Measurements from ENCODE around the gene BRICD5. TPM values are rescaled to one million over a fixed set of nuclear protein-coding genes. Genes with fewer than 3 reads are reported as not detected.
A peak's percentile ranks its signal among the peaks of the same experiment; 100 is the strongest.

The BRICD5 gene
- total and polyA plus RNA-seq, 7 experiments from 2014 or later, result 0.22 to 44.3 (median 14.3) TPM; not detected in 1

- Histone ChIP-seq H3K36me3 (ENCODE audit: control insufficient read depth in 2 of 3, insufficient read depth in 3 of 3, low read length in 3 of 3) (peaks cover 0 to 12% (median 0%) of the 10 kb centered on the region in 3 experiments), H3K4me3 (ENCODE audit: low read length) (peak overlapping the region; percentile 65), H3K4me1 (ENCODE audit: control insufficient read depth in 2 of 2, insufficient read depth in 2 of 2, low read length in 2 of 2) (peaks cover 14 to 16% of the 10 kb centered on the region in 2 donors), H3K9me3 (ENCODE audit: control insufficient read depth in 2 of 3, low read length in 3 of 3) (no peaks in the 10 kb centered on the region), H3K27ac (ENCODE audit: low read depth, low read length) (peak overlapping the region; percentile 73), H3K27me3 (ENCODE audit: control insufficient read depth in 2 of 2, insufficient read depth in 2 of 2, low read length in 2 of 2) (no peaks in the 10 kb centered on the region)
- POLR2A ChIA-PET, result interaction anchor here (0.6 to 3.8 kb wide), 20 partner anchors 8 to 1498 kb away, joined by 3 to 50 read pairs (median 4); partner anchors contain the start of genes AMDHD2, ATP6V0C, E4F1 and ECI1
- peaks cover 11 to 21% (median 17%) of the 10 kb centered on the region in 7 donors for H3K4me1 Mint-ChIP-seq
- CTCF ChIA-PET, result interaction anchor here (1.2 kb wide), 1 partner anchor 55 kb away, joined by 4 read pairs; no protein-coding TSS in a partner anchor
- H3K9me3 Mint-ChIP-seq, result peaks cover 0 to 1% (median 0%) of the 10 kb centered on the region in 11 donors
- peak overlapping the region; percentile 65 to 88 (median 79) for H3K4me3 Mint-ChIP-seq
- H3K27me3 Mint-ChIP-seq, result no peaks in the 10 kb centered on the region
- H3K27ac Mint-ChIP-seq, result peak overlapping the region in 3 of 9 donors; percentile 68 to 79 (median 71)
- ATAC-seq, result no peak
- H3K36me3 Mint-ChIP-seq, result no peaks in the 10 kb centered on the region
- DNase-seq, result peak in 1 of 9 donors; percentile 60
- intact Hi-C loops (cut with micrococcal nuclease), result loop anchor here in 1 of 2 donors (2.0 kb wide), 2 partner anchors 55 to 249 kb away; partner anchors contain the start of genes RNPS1 and RPS2
Measured at GRCh38 chr16:2213817-2214718, 3.4 kb upstream of the BRICD5 start.

GRCh38 chr16:2212362-2213324 is 2.0 kb upstream of the BRICD5 start:
- Mint-ChIP-seq H3K36me3 (peaks cover 0 to 4% (median 2%) of the 10 kb centered on the region in 5 donors), H3K9me3 (peaks cover 0 to 1% (median 0%) of the 10 kb centered on the region in 11 donors), H3K4me1 (peaks cover 11 to 24% (median 20%) of the 10 kb centered on the region in 7 donors), H3K27ac (peak overlapping the region in 5 of 9 donors; percentile 26 to 71 (median 67)), H3K4me3 (peak overlapping the region; percentile 65 to 81 (median 76)), H3K27me3 (no peaks in the 10 kb centered on the region)
- ChIA-PET CTCF (no interaction called here), POLR2A (interaction anchor here (0.9 kb wide), 1 partner anchor 9 kb away, joined by 3 read pairs; no protein-coding TSS in a partner anchor)
- no peak overlapping the region for H3K4me3 ChIP-seq (ENCODE audit: low read length)
- ATAC-seq (no peak), DNase-seq (no peak)
- H3K36me3 ChIP-seq (ENCODE audit: control insufficient read depth in 2 of 3, insufficient read depth in 3 of 3, low read length in 3 of 3), result peaks cover 0 to 27% (median 6%) of the 10 kb centered on the region in 3 experiments
- H3K27me3 ChIP-seq (ENCODE audit: control insufficient read depth in 2 of 2, insufficient read depth in 2 of 2, low read length in 2 of 2), result no peaks in the 10 kb centered on the region
- intact Hi-C loops (cut with micrococcal nuclease), result no loop called here
- no peaks in the 10 kb centered on the region for H3K9me3 ChIP-seq (ENCODE audit: control insufficient read depth in 2 of 3, low read length in 3 of 3)
- no peak overlapping the region for H3K27ac ChIP-seq (ENCODE audit: low read depth, low read length)
- peaks cover 14 to 16% of the 10 kb centered on the region in 2 donors for H3K4me1 ChIP-seq (ENCODE audit: control insufficient read depth in 2 of 2, insufficient read depth in 2 of 2, low read length in 2 of 2)

- intact Hi-C loops (cut with micrococcal nuclease), result no loop called here
- Histone ChIP-seq H3K4me1 (ENCODE audit: control insufficient read depth in 2 of 2, insufficient read depth in 2 of 2, low read length in 2 of 2) (peaks cover 14 to 16% of the 10 kb centered on the region in 2 donors), H3K4me3 (ENCODE audit: low read length) (no peak overlapping the region), H3K27ac (ENCODE audit: low read depth, low read length) (no peak overlapping the region), H3K36me3 (ENCODE audit: control insufficient read depth in 2 of 3, insufficient read depth in 3 of 3, low read length in 3 of 3) (peaks cover 0 to 34% (median 9%) of the 10 kb centered on the region in 3 experiments), H3K9me3 (ENCODE audit: control insufficient read depth in 2 of 3, low read length in 3 of 3) (no peaks in the 10 kb centered on the region), H3K27me3 (ENCODE audit: control insufficient read depth in 2 of 2, insufficient read depth in 2 of 2, low read length in 2 of 2) (no peaks in the 10 kb centered on the region)
- Mint-ChIP-seq H3K27ac (peak overlapping the region in 2 of 9 donors; percentile 12 to 28), H3K27me3 (no peaks in the 10 kb centered on the region), H3K36me3 (peaks cover 0 to 7% (median 5%) of the 10 kb centered on the region in 5 donors), H3K4me1 (peaks cover 11 to 31% (median 25%) of the 10 kb centered on the region in 7 donors), H3K9me3 (peaks cover 0 to 1% (median 0%) of the 10 kb centered on the region in 11 donors), H3K4me3 (peak overlapping the region in 4 of 10 donors; percentile 25 to 51 (median 40))
- POLR2A ChIA-PET, result interaction anchor here (1.3 kb wide), 1 partner anchor 57 kb away, joined by 3 read pairs; the partner anchor contains the start of gene TRAF7
- DNase-seq (no peak), ATAC-seq (no peak)
- CTCF ChIA-PET, result no interaction called here
Measured at GRCh38 chr16:2211923-2212347, 1.3 kb upstream of the BRICD5 start.

- ChIA-PET CTCF (interaction anchor here (0.5 to 1.5 kb wide), 2 partner anchors 42 to 82 kb away, joined by 3 read pairs; partner anchors contain the start of gene ECI1), POLR2A (interaction anchor here (1.0 kb wide), 1 partner anchor 15 kb away, joined by 3 read pairs; no protein-coding TSS in a partner anchor)
- intact Hi-C loops (cut with micrococcal nuclease), result no loop called here
- peaks cover 0 to 1% (median 0%) of the 10 kb centered on the region in 11 donors for H3K9me3 Mint-ChIP-seq
- no peaks in the 10 kb centered on the region for H3K27me3 Mint-ChIP-seq
- peaks cover 11 to 38% (median 30%) of the 10 kb centered on the region in 7 donors for H3K4me1 Mint-ChIP-seq
- no peak overlapping the region for H3K27ac Mint-ChIP-seq
- peaks cover 22 to 27% of the 10 kb centered on the region in 2 donors for H3K4me1 ChIP-seq (ENCODE audit: control insufficient read depth in 2 of 2, insufficient read depth in 2 of 2, low read length in 2 of 2)
- H3K4me3 Mint-ChIP-seq, result no peak overlapping the region
- peaks cover 0 to 37% (median 9%) of the 10 kb centered on the region in 3 experiments for H3K36me3 ChIP-seq (ENCODE audit: control insufficient read depth in 2 of 3, insufficient read depth in 3 of 3, low read length in 3 of 3)
- H3K4me3 ChIP-seq (ENCODE audit: low read length), result no peak overlapping the region
- ATAC-seq, result no peak
- H3K36me3 Mint-ChIP-seq, result peaks cover 0 to 8% (median 6%) of the 10 kb centered on the region in 5 donors
- no peak for DNase-seq
- no peaks in the 10 kb centered on the region for H3K27me3 ChIP-seq (ENCODE audit: control insufficient read depth in 2 of 2, insufficient read depth in 2 of 2, low read length in 2 of 2)
- no peak overlapping the region for H3K27ac ChIP-seq (ENCODE audit: low read depth, low read length)
- no peaks in the 10 kb centered on the region for H3K9me3 ChIP-seq (ENCODE audit: control insufficient read depth in 2 of 3, low read length in 3 of 3)
Measured at GRCh38 chr16:2210009-2210332, 692 bp downstream of the BRICD5 start.

GRCh38 chr16:2209258-2210008 is 1.2 kb downstream of the BRICD5 start:
- H3K9me3 ChIP-seq (ENCODE audit: control insufficient read depth in 2 of 3, low read length in 3 of 3), result no peaks in the 10 kb centered on the region
- intact Hi-C loops (cut with micrococcal nuclease), result loop anchor here (5.0 to 10.0 kb wide), 2 partner anchors 52 to 55 kb away; partner anchors contain the start of genes RNPS1 (in 1 of the 2) and TRAF7 (in 1 of the 2)
- H3K4me3 Mint-ChIP-seq, result no peak overlapping the region
- peaks cover 0 to 10% (median 6%) of the 10 kb centered on the region in 5 donors for H3K36me3 Mint-ChIP-seq
- peaks cover 15 to 42% (median 34%) of the 10 kb centered on the region in 7 donors for H3K4me1 Mint-ChIP-seq
- H3K27ac ChIP-seq (ENCODE audit: low read depth, low read length), result no peak overlapping the region
- H3K27ac Mint-ChIP-seq, result no peak overlapping the region
- POLR2A ChIA-PET, result interaction anchor here (1.0 kb wide), 1 partner anchor 16 kb away, joined by 3 read pairs; no protein-coding TSS in a partner anchor
- no peaks in the 10 kb centered on the region for H3K27me3 ChIP-seq (ENCODE audit: control insufficient read depth in 2 of 2, insufficient read depth in 2 of 2, low read length in 2 of 2)
- H3K4me3 ChIP-seq (ENCODE audit: low read length), result no peak overlapping the region
- peaks cover 0 to 3% (median 0%) of the 10 kb centered on the region in 11 donors for H3K9me3 Mint-ChIP-seq
- no peak for ATAC-seq
- DNase-seq, result no peak
- CTCF ChIA-PET, result interaction anchor here (0.5 to 1.5 kb wide), 2 partner anchors 43 to 82 kb away, joined by 3 read pairs; partner anchors contain the start of gene ECI1
- peaks cover 27% of the 10 kb centered on the region in 2 donors for H3K4me1 ChIP-seq (ENCODE audit: control insufficient read depth in 2 of 2, insufficient read depth in 2 of 2, low read length in 2 of 2)
- peaks cover 0 to 37% (median 9%) of the 10 kb centered on the region in 3 experiments for H3K36me3 ChIP-seq (ENCODE audit: control insufficient read depth in 2 of 3, insufficient read depth in 3 of 3, low read length in 3 of 3)
- no peaks in the 10 kb centered on the region for H3K27me3 Mint-ChIP-seq
